HG03558 (cell line): ENCODE results near the gene GLT1D1.
"Not testable (repeated sequence)": the region's sequence is repeated elsewhere in the genome, so short reads cannot be mapped to it uniquely, and the experiment has no call there.

Source experiments
- ATAC-seq: cut with Tn5 transposase; IDR thresholded peaks from one replicate; pipeline ENCODE4 v1.9.1; 2021; ENCODE audit warnings: moderate number of reproducible peaks; ENCODE audit not compliant: unreplicated experiment; ENCODE audit errors: extremely low read depth

The GLT1D1 gene

DNA sequence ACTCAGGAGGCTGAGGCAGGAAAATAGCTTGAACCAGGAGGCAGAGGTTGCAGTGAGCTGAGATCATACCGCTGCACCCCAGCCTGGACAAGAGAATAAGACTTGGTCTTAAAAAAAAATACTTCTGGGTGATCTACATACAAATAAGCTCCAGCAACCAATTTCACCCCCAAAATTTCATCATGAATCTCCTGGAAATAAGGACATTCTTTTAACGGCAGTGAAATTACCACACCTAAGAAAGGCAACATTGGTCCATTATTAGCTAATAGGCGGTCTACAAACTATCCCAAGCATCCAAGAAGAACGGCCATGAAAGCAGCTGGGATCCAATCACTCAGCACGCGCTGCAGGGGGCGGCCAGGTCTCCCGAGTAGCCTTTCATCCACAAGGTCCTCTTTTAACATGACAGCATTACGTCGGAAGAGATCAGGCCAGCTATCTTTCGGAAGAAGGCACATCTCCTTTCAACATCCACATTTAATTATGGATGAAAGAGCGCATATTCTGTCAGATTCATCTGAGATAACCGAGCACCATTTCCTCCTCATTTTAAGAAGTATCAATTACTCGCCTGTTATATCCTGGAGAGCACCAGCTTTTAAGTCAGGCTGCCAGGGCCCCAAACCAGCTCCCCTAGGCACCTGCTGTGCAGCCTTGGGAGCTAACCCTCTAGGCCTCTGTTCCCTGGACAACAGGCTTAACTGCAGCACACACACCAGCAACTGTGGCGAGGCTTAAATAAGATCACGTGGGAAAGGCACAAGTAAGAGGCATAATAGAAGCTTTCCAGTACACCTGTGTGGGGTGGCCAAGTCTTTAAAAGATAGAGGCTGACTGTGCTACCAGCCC, 33.8 kb upstream of the GLT1D1 start:
- ATAC-seq = no peak

DNA sequence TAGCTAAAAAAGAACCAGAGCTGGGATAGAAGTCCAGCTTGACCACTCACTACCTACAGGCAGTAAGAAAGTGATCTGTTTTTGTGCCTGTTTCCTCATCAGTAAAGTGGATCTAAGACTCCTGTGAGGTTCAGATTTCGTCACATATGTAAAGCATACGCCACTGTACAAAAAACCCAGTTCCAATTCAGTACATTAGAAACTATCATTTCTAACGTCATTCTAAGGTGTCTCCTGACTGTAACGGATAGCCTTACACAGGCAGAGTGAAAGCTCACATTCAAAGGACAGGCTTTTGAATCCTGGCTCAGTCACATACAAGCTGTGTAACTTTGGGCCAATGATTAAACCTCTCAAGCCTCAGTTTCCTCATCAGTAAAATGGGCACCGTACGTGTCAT, 33.0 kb upstream of the GLT1D1 start:
- no peak for ATAC-seq

DNA sequence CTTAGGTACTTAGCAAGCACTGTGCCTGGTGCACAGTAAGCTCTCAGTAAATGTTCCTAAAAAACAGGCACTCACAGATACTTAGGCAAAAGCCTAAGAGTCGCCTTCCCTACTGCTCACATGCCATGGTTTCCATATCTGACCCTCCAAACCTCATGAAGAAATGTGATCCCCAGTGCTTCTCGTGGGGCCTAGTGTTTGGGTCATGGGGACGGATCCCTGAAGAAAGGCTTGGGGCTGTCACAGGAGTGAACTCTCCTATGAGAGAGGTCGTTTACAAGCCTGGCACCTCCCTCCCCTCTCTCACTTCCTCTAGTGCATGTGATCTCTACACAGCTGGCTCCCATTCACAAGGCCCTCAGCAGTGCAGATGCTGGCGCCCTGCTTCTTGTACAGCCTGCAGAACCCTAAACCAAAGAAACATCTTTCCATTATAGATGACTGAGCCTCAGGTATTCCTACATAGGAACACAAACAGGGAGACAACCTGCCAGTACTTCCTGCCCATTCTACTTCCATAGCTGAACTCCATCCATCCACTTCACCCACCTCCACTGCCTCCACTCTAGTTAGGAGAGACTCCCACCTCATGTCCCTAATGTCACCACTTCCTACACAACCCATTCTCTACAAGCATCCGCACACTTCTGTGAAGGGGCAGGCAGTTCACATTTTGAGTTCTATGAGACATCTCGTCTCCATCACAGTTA, 32.4 kb upstream of the GLT1D1 start:
- peak; percentile 43 for ATAC-seq

DNA sequence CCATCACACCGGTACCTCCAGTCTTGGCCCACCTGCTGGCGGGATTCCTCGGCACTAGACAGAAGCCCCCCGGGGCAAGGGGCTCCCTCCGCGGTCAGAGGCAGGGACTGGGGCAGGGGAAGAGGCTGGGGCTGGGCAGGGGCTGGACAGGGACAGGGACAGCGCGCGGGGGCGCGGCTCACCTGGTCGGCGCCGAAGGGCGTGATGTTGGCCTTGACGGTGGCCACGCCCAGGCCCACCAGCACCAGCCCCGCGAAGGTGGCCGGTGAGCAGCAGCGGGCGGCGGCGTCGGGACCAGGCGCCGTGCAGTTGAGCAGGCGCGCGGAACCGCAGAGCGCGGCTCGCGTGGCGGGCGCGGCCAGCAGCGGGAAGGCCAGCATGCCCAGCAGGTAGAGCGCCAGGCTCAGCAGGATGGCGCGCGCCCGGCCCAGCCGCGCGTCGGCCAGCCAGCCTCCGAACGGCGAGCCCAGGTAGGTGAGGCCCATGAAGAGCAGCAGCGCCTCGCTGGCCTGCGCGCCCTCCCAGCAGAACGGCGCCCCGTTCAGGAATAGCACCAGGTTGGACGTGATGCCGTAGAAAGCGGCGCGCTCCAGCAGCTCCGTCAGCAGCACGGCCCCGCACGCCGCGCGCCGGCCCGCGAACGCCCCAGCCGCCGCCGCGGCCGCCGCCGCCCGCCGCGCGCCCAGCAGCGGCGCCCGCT, 29.9 kb upstream of the GLT1D1 start:
- peak; percentile 6 for ATAC-seq

DNA sequence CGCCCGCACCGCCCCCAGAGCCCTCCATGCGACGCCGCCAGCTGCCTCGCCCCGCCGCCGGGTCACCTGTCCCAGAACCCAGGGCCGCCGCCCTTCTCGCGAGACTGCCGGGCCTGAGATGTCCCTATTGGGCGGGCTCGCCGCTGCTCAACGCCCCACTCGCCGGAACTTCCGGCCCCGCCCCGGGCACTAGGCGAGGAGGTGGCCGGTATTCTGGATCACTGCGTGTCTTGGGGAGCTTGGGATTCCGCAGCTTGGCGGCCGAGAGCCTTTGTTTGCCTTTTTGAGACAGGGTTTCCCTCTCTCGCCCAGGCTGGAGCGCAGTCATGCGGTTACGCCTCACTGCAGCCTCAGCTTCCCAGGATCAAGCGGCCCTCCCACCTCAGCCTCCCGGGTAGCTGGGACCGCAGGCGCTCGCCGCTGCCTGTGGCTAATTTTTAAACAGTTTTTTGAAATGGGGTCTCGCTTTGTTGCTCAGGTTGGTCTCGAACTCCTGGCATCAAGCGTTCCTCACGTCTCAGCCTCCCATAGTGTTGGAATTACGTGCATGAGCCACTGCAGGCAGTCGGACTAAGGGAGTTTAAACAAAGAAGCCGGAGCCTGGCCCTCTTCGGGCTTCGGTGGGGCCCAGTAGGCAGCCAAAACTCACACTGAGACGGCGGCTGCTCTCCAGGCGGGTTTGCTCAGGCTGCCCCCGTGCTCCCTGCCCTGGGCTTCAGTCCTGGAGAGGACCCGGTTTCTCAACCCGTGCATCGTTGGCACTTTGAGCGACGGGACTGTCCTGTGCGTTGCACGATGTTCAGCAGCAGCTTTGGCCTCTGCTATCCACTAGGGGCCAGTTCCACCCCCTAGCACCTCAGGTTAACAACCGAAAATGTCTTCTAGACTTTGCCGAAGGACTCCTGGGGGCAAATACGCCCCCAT, 29.1 kb upstream of the GLT1D1 start, which contains the start of gene SLC15A4:
SLC15A4 (minus strand) TSS at position 43 of the 924 bp plus-strand sequence; CDS start at position 28, 15 bp downstream.
- ATAC-seq = peak; percentile 53

DNA sequence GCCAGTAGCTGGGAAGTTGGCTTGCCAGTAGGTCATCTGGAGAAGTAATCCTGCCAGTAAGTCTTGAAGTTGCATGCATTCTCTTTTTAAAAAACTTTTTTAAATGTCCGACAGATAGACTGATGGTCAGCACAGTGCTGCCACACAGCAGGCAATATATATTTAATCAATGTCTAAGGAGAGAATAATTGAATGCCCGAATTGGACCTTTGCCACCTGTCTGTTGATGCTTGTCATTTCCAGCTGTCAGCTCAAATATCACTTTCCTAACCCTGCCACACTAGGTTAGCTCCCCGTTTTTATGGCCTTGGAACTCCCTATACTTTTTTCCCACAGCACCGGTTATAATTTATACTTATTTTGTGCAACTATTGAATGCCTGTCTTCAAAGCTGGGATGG, 27.4 kb upstream of the GLT1D1 start:
- no peak for ATAC-seq

DNA sequence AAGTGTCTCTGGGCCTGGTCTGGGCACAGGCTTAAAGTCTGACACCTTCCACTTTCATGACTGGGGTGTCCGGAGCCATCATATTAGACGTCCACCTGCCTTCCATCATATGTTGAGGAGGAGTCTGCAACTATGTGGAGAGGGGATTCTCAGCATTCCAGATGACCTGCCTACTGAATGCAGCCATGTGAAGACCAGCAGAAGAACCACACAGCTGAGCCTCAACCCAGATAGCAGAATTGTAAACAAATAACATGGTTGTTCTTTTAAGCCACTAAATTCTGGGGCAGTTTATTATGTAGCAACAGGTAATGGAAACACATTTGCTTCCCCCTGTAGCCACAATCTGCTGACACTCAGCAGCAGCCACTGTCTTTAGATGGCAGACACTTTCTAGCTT, 25.6 kb upstream of the GLT1D1 start:
- ATAC-seq = no peak

DNA sequence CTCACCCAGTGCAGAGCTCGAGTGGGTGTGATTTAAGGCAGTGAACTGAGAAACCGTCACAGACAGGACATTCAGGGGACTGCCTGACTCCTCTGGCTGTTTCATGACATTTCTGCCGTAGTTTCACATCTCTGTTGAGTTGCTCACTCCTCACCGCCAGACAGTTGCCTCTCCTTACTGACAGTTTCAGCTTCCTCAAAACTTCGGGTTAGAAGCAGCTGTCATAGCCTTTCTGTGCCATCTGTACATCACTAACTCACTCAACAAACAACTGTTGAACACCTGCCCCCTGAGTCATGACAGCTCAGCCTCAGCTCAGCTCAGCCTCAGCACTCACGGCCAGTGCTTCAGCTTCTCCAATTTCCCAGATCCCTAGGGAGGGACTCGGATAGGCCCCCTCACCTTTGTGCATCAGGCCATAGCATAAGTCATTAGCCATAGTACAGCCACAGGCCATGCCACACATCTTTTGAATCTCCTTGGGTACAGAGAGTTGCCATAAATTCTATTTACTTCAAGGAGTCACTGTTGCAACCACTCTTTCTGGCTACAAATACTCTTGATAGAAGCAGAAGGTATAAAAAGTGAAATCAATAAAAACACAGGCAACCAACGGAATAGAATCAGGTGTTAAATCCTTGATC, 23.3 kb upstream of the GLT1D1 start:
- peak; percentile 84 for ATAC-seq

DNA sequence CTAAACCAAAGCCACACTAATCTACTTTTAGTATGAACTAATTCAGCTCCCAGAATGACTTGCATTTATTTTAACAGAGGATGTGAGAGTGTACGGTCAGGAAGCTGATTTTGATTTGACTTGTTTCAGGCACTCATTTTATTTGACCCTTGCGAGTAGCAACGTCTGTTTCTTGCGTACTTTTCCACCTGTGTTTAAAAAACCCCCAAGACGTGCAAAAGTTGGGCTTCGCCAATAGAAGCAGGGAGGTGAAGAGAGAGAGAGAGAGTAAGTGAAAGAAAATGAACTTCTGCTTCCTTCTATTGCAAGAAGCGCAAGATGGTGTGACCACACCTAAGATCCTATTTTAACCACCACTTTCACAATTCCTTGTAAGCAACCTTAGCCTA, 22.8 kb upstream of the GLT1D1 start:
- peak; percentile 46 for ATAC-seq

DNA sequence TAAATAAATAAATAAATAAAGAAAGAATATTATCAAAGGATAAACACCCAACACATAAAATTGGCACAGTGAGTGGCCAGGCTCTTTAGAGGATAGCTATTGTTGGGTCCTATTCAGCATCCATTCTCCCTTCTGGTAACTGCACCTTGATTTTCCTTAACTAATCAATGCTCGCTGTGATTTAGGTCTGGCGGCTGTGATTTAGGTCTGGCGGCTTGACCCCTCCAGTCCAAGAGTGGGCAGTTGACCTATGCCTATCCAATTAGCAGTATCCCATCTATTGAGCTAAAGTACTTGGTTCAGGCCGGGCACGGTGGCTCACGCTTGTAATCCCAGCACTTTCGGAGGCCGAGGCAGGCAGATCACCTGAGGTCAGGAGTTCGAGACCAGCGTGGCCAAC, 19.9 kb upstream of the GLT1D1 start:
- ATAC-seq = no peak

DNA sequence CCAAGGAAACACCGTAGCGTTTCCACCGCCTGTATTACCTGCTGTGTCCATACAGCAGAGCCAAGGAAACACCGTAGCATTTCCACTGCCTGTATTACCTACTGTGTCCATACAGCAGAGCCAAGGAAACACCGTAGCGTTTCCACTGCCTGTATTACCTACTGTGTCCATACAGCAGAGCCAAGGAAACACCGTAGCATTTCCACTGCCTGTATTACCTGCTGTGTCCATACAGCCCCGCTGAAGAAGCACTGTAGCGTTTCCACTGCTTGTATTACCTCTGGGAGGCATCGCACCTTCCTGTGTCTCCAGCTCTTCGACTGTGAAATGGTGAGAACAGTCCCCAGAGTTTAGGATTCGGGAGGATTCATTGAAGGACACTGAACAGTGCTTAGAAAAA, 13.4 kb upstream of the GLT1D1 start:
- not testable (repeated sequence) for ATAC-seq

DNA sequence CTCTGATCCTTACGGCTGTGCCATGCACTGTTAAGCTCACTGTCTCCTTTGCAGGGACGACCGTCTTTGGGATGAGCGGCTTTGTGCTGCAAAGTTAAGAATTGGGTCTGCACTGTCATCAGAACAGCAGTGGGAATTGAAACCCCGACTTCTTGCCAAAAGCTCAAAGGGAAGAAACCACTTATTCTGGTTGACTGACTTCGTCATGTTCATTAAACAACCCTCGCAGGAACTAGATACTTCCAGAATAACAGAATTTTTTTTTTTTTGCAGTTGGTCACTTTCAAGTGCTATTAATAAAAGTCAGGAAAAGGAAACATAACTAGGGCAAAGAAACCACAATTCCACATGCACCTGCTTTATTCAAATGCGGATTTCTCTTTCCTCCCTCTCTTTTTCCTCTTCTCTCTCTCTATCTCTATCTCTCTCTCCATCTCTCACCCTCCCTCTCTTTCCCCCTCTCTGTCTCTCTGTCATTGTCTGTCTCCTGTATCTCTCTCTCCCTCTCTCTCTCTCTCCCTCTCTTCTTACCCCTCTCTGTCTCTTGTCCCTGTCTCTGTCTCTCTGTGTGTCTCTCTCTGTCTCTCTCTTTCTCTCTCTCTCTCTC, 12.3 kb upstream of the GLT1D1 start:
- peak; percentile 67 for ATAC-seq

DNA sequence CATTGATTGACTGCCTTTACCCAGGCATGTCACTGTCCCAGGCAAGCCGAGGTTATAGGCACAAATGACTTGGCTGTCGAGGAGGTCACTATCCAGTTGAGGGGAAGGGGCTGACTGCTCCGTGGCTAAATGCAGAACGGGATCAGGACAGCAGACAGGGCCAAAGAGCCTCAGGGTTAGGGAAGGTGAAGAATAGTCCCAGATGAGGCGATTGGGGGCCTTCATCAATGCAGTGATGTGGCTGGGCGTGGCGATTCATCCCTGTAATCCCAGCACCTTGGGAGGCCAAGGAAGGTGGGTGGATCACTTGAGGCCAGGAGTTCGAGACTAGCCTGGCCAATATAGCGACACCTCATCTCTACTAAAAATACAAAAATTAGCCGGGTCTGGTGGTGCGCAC, 10.7 kb upstream of the GLT1D1 start:
- ATAC-seq = no peak

DNA sequence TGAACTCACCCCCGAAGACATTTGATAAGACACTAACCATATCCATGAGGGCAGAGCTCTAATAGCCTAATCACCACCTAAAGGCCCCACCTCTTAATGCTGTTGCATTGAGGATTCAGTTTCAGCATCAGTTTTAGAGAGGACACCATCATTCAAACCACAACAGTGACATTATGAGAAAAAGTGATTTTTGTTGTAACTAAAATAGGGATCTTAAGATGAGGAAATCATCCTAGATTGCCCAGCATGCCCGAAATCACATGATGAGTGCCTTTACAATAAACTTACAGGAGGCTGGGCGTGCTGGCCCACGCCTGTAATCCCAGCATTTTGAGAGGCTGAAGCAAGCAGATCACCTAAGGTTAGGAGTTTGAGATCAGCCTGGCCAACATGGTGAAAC, 9.7 kb upstream of the GLT1D1 start:
- ATAC-seq = no peak

DNA sequence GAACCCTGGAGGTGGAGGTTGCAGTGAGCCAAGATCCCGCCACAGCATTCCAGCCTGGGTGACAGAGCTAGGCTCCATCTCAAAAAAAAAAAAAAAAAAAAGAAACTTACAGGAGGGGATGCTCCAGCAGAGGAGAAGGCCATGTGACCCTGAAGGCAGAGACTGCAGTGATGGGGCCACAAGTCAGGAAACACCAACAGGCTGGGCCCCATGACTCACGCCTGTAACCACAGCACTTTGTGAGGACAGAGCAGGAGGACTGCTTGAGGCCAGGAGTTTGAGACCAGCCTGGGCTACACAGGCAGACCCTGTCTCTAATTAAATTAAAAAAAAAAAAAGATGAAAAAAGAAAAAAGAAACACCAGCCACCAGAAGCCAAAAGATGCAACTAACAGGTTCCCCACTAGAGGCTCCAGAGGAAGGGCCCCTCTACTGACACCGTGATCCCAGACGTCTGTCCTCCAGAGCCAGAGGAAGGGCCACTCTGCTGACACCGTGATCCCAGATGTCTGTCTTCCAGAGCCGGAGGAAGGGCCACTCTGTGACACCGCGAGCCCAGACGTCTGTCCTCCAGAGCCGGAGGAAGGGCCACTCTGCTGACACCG, 9.1 kb upstream of the GLT1D1 start:
- no peak for ATAC-seq

DNA sequence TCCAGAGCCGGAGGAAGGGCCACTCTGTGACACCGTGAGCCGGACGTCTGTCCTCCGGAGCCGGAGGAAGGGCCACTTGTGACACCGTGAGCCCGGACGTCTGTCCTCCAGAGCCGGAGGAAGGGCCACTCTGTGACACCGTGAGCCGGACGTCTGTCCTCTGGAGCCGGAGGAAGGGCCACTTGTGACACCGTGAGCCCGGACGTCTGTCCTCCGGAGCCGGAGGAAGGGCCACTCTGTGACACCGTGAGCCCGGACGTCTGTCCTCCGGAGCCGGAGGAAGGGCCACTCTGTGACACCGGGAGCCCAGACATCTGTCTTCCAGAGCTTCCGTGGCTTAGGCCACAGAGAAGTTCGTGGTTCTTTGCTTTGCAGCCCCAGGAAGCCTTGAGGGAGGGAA, 6.6 kb upstream of the GLT1D1 start:
- ATAC-seq = not testable (repeated sequence)

DNA sequence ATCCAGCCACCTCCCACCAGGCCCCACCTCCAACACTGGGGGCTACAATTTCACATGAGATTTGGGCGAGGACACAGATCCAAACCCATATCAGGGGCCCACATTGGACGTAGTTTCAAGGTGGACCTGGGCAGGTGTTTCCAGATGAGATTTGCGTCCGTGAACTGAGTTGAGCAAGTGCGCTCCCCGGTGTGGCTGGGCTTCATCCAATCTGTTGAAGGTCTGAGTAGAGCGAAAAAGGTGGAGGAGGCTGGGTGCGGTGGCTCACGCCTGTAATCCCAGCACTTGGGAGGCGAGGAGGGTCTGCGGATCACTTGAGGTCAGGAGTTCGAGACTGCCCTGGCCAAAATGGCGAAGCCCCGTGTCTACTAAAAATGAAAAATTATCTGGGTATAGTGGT, 4.9 kb upstream of the GLT1D1 start:
- ATAC-seq = no peak

DNA sequence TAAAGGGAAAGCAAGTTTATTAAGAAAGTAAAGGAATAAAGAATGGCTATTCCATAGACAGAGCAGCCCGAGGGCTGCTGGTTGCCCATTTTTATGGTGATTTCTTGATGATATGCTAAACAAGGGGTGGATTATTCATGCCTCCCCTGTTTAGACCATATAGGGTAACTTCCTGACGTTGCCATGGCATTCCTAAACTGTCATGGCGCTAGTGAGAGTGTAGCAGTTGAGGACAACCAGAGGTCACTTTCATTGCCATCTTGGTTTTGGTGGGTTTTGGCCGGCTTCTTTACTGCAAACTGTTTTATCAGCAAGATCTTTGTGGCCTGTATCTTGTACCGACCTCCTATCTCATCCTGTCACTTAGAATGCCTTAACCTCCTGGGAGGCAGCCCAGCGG, 3.5 kb upstream of the GLT1D1 start:
- ATAC-seq = not testable (repeated sequence)

DNA sequence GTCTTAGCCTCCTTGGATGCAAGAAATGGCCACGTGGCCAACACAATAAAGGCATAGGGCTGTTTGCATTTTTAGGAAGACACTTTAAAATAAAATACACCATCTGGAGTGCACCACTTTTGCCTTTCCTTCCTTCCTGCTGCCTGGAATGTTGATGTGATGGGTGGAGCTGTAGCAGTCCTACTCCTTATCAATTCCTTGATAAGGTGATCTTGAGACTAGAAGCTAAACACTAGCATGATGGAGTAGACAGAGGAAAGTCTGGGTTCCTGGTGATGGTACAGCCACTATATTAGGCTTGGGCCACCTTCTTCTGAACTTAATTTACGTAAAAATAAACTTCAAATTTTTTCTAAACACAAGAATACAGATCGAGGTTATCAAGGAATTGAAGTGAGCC, 2.9 kb upstream of the GLT1D1 start:
- no peak for ATAC-seq
